Astrocyte (in vitro differentiated cells and primary cell): ENCODE measurements around the gene TBC1D3K. TPM values are rescaled to one million over a fixed set of nuclear protein-coding genes. Genes with fewer than 3 reads are reported as not detected.
"Not testable (repeated sequence)": the region's sequence is repeated elsewhere in the genome, so short reads cannot be mapped to it uniquely, and the experiment has no call there.

Experiments
- DNase-seq: peaks from one replicate; pipeline ENCODE4 v3.0.0-alpha.2; 2010; ENCODE audit warnings: low read depth
- FAIRE-seq: peaks from 2 replicates; lab custom pipeline; 2011; peaks lifted over from hg19 to GRCh38; lab: Jason Lieb, UNC
- H2AFZ ChIP-seq: 2 replicates; pipeline ENCODE4 v1.6.0; 2012; ENCODE audit warnings: low read depth, low read length, inconsistent platforms
- H3K27ac ChIP-seq: 2 replicates; pipeline ENCODE4 v1.5.1; 2011; ENCODE audit warnings: low read depth, low read length, inconsistent platforms
- H3K27me3 ChIP-seq: 2 replicates; pipeline ENCODE4 v1.6.0; 2011; ENCODE audit warnings: low read length, inconsistent platforms; ENCODE audit not compliant: insufficient read depth
- H3K36me3 ChIP-seq: 2 replicates; pipeline ENCODE4 v1.5.1; 2011; ENCODE audit warnings: low read length, inconsistent platforms; ENCODE audit not compliant: insufficient read depth
- H3K4me1 ChIP-seq: 2 replicates; pipeline ENCODE4 v1.5.1; 2011; ENCODE audit warnings: low read length, inconsistent platforms; ENCODE audit not compliant: insufficient read depth
- H3K4me2 ChIP-seq: 2 replicates; pipeline ENCODE4 v1.6.0; 2012; ENCODE audit warnings: low read length, inconsistent platforms
- H3K4me3 ChIP-seq: 2 replicates; pipeline ENCODE4 v1.5.1; 2011; ENCODE audit warnings: low read depth, mild to moderate bottlenecking, low read length, inconsistent platforms; ENCODE audit not compliant: insufficient read depth
- H3K79me2 ChIP-seq: 2 replicates; pipeline ENCODE4 v1.6.0; 2012; ENCODE audit warnings: mild to moderate bottlenecking, low read length, inconsistent platforms; ENCODE audit not compliant: insufficient read depth
- H3K9ac ChIP-seq: 2 replicates; pipeline ENCODE4 v1.6.0; 2012; ENCODE audit warnings: mild to moderate bottlenecking, low read length, inconsistent platforms
- H3K9me3 ChIP-seq: 2 replicates; pipeline ENCODE4 v1.5.1; 2012; ENCODE audit warnings: low read depth, mild to moderate bottlenecking, low read length, inconsistent platforms; ENCODE audit not compliant: insufficient read depth
- H4K20me1 ChIP-seq: 2 replicates; pipeline ENCODE4 v1.6.0; 2012; ENCODE audit warnings: low read length, inconsistent platforms; ENCODE audit not compliant: insufficient read depth
- H3K27ac Mint-ChIP-seq: one replicate; pipeline ENCODE4 v1.8.0; 2021; ENCODE audit warnings: mild to moderate bottlenecking, mixed read lengths; ENCODE audit not compliant: unreplicated experiment
- H3K27me3 Mint-ChIP-seq: one replicate; pipeline ENCODE4 v1.8.0; 2021; ENCODE audit warnings: low read depth, mixed read lengths; ENCODE audit not compliant: unreplicated experiment
- H3K36me3 Mint-ChIP-seq: one replicate; pipeline ENCODE4 v1.8.0; 2021; ENCODE audit warnings: low read depth, mixed read lengths; ENCODE audit not compliant: unreplicated experiment
- H3K4me1 Mint-ChIP-seq: one replicate; pipeline ENCODE4 v1.8.0; 2021; ENCODE audit warnings: low read depth, mixed read lengths; ENCODE audit not compliant: unreplicated experiment
- H3K4me3 Mint-ChIP-seq: one replicate; pipeline ENCODE4 v1.8.0; 2021; ENCODE audit warnings: mild to moderate bottlenecking, moderate library complexity, mixed read lengths; ENCODE audit not compliant: unreplicated experiment
- H3K9me3 Mint-ChIP-seq: one replicate; pipeline ENCODE4 v1.8.0; 2021; ENCODE audit warnings: mild to moderate bottlenecking, mixed read lengths; ENCODE audit not compliant: unreplicated experiment
- EZH2 ChIP-seq: IDR thresholded peaks from 2 replicates; pipeline ENCODE4 v1.6.1; 2012; ENCODE audit warnings: mild to moderate bottlenecking, low read length, inconsistent platforms; ENCODE audit not compliant: insufficient read depth
- total RNA-seq: library from RNA; stranded (reverse); gene quantifications from 2 replicates; pipeline ENCODE4 v1.2.1, GENCODE V29; 2021
- TF ChIP-seq, protein P1 (sequence below): IDR thresholded peaks from 2 replicates; pipeline ENCODE4 v1.5.1; 2011; ENCODE audit warnings: low read depth, mild to moderate bottlenecking, inconsistent platforms, low read length, moderate library complexity; ENCODE audit not compliant: insufficient read depth

TBC1D3K gene
- total RNA-seq, 1 donor from 2014 or later = not detected

DNA sequence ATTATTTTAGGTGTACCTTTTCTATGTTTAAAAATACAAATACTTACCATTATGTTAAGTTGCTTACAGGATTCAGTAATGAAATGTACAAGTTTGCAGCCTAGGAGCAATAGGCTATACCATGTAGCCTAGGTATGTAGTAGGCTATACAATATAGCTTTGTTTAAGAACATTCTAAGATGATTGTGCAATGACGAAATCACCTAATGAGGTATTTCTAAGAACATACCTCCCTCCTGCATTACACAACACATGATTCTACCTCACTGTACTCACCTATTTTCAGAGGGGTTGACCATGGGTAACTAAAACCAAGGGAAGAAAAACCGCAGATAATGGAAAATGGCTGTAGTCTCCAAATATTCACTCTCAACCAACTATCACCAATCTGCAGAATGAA, 35.3 kb upstream of the TBC1D3K start:
- Histone ChIP-seq H3K79me2 (no peaks in the 10 kb centered on the region), H3K4me3 (no peak overlapping the region), H3K36me3 (no peaks in the 10 kb centered on the region), H3K27ac (no peak overlapping the region), H3K9ac (no peak overlapping the region), H3K9me3 (no peaks in the 10 kb centered on the region), H2AFZ (no peak overlapping the region), H3K4me2 (no peak overlapping the region), H3K4me1 (no peaks in the 10 kb centered on the region), H3K27me3 (no peaks in the 10 kb centered on the region), H4K20me1 (no peaks in the 10 kb centered on the region)
- Mint-ChIP-seq H3K27ac (no peak overlapping the region), H3K4me1 (no peaks in the 10 kb centered on the region), H3K36me3 (no peaks in the 10 kb centered on the region), H3K4me3 (no peak overlapping the region), H3K27me3 (no peaks in the 10 kb centered on the region), H3K9me3 (peaks cover 4% of the 10 kb centered on the region)
- no peak for DNase-seq
- TF ChIP-seq EZH2 = no peak
- TF ChIP-seq, protein P1, sequence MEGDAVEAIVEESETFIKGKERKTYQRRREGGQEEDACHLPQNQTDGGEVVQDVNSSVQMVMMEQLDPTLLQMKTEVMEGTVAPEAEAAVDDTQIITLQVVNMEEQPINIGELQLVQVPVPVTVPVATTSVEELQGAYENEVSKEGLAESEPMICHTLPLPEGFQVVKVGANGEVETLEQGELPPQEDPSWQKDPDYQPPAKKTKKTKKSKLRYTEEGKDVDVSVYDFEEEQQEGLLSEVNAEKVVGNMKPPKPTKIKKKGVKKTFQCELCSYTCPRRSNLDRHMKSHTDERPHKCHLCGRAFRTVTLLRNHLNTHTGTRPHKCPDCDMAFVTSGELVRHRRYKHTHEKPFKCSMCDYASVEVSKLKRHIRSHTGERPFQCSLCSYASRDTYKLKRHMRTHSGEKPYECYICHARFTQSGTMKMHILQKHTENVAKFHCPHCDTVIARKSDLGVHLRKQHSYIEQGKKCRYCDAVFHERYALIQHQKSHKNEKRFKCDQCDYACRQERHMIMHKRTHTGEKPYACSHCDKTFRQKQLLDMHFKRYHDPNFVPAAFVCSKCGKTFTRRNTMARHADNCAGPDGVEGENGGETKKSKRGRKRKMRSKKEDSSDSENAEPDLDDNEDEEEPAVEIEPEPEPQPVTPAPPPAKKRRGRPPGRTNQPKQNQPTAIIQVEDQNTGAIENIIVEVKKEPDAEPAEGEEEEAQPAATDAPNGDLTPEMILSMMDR = no peak
- FAIRE-seq = no peak

DNA sequence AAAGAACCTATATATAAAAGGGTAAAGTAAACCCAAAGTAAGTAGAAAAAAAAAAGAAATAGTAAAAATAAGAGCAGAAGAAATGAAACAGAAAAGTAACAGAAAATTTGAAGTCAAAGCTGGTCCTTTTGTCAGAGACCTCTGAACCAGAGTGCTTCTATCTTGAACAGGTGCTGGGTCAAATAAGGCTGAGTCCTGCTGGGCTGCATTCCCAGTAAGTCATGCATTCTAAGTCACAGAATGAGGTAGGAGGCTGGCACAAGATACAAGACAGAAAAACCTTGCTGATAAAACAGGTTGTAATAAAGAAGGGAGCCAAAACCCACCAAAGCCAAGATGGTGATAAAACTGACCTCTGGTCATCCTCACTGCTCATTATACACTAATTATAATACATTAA, 27.3 kb upstream of the TBC1D3K start:
- not testable (repeated sequence) for H3K27me3 Mint-ChIP-seq, H3K4me1 ChIP-seq, H3K27ac ChIP-seq, DNase-seq, H3K36me3 Mint-ChIP-seq, H3K27me3 ChIP-seq, FAIRE-seq, H3K4me1 Mint-ChIP-seq, H3K9ac ChIP-seq, H3K4me3 ChIP-seq, H3K4me3 Mint-ChIP-seq, H3K36me3 ChIP-seq, H3K9me3 Mint-ChIP-seq, H4K20me1 ChIP-seq, H2AFZ ChIP-seq, H3K79me2 ChIP-seq, H3K4me2 ChIP-seq, H3K27ac Mint-ChIP-seq, H3K9me3 ChIP-seq

Other genes starting within 250 kb of the TBC1D3K start
- gene HNF1B, start 179.4 kb upstream of the TBC1D3K start, total RNA-seq = 15.6 and 17.8 TPM in 2 replicates
- gene TBC1D3L, start 64.6 kb downstream of the TBC1D3K start, total RNA-seq = 16.5 and 21.7 TPM in 2 replicates
- 0.36 and 0.43 TPM in 2 replicates for gene TBC1D3D, start 79.6 kb downstream of the TBC1D3K start, total RNA-seq
- gene TBC1D3C, start 144.2 kb downstream of the TBC1D3K start, total RNA-seq = not detected in 2 replicates
- not detected in 2 replicates for gene TBC1D3E, start 203.5 kb downstream of the TBC1D3K start, total RNA-seq